Stimulated activated CD4-positive, alpha-beta T cell treated with anti-CD3 and anti-CD28 coated beads, Interleukin-15, amount 100 ng/mL, for 48 hours (primary cell): ENCODE measurements around the gene MICU1.
"Not testable (repeated sequence)": the region's sequence is repeated elsewhere in the genome, so short reads cannot be mapped to it uniquely, and the experiment has no call there.

ENCODE experiments used
- DNase-seq, 2 donors: peaks; one replicate each; pipeline ENCODE4 v3.0.0-alpha.2; 2020; ENCODE audit warnings: low read depth in 2 of 2

The MICU1 gene

DNA sequence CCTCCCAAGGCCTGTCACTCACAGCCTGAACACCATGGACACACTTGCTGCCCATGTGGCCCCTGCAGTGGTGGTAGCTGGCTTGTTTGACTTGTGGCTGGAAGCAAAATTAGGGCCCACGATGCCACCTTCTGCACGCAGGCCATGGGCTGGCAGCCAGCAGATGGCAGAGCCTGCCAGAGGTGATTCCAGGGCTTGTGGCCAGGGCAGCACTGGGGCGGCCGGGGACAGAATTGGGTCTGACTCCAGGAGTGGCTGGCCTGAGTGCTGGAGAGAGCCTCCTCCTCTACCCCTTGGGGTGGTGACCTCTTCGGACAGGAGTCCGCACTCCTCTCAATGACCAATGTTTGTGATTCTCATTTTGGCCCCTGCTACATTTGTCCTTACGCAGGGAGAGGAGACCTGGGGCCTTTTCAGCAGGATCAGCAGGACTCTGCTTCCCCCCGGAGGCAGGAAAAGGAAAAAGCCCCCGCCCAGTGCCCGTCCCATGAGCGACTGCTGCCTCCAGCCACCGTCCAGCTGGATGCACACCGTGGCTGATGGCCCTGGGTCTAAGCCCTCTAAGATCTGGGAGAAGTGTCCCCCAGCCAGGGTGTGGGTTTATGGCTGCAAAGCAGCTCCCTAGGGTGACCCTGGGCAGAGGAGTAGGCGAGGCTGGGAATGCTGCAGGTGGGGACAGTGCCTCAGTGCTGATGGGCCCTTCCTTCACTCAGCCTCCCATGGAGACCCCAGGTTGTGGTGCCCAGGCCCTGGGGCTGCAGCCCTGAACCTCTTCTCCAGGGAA, 297.6 kb downstream of the MICU1 start:
- DNase-seq, result no peak

- peak; percentile 74 to 82 for DNase-seq
These were observed 298.9 kb downstream of the MICU1 start for GRCh38 chr10:72326665-72327603.

GRCh38 chr10:72325243-72326175, 300.4 kb downstream of the MICU1 start:
- DNase-seq, result not testable (repeated sequence)

DNA sequence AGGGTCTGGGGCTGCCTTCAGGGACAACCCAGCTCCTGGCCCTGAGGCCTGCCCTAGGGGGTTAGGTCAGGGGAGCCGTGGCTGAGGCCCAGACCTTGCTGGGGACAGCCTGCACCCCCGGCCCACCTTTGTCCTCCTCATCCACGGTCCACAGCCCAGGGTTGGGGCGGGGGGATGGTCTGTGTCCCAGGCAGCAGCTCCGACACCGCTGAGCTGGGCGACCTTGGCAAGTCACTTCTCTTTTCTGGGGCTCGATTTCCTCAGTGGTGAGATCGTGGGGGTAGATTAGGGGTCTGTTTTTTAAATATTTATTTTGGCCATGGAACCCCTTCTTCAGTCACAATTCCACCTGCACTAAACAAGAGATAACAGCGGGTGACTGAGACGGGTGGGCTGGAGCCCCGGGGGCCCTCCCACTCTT, 302.1 kb downstream of the MICU1 start:
- DNase-seq, result no peak

DNA sequence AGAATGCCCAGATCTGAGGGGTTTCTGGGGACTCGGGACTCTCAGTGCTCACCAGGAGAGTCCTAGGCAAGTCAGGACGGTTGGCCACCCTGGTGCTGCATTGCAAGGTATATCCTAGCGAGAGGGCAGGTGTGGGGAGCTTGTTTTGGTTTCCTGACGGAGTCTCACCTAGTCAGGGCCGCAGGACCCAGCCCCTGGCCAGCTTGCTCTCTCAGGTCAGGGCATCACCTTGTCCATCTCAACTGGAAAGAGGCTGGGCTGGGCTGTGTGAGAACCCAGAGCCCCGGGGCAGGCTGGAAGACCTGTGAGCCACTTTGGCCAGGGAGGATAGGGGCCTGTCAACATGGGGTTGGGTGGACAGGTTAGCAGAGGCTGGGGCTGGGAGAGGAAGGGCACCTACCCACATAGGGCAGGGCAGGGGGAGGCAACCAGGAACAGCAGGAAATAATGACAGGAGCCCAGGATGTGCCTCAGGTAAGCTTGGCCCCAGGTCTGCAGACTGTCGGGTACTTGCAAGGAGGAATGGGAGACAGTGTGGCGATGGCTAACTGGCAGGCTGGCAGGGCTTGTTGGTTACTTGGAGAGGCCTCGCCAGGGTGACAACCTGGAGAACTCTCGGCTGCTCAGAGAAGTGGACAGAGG, 302.6 kb downstream of the MICU1 start:
- no peak for DNase-seq

- no peak for DNase-seq
These were observed 303.4 kb downstream of the MICU1 start for GRCh38 chr10:72322280-72323058.

DNA sequence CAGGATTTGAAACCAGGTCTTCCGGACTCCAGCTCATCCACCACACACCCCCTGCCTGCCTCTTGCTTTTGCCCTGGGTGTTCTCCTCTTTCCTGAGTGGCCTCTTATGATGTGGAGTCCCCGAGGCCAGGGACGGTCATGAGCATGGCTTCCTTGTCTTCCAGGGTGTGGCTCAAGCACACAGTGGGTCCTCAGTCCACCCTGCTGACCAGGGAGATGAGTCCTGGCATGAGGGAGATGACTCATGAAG, 303.9 kb downstream of the MICU1 start:
- DNase-seq, result no peak

- no peak for DNase-seq
These were observed 304.4 kb downstream of the MICU1 start for GRCh38 chr10:72321248-72322029.

- peak; percentile 77 to 80 for DNase-seq
These were observed 305.1 kb downstream of the MICU1 start for GRCh38 chr10:72320676-72321247.

- peak; percentile 84 to 87 for DNase-seq
These were observed 306.2 kb downstream of the MICU1 start for GRCh38 chr10:72319416-72320254.

DNA sequence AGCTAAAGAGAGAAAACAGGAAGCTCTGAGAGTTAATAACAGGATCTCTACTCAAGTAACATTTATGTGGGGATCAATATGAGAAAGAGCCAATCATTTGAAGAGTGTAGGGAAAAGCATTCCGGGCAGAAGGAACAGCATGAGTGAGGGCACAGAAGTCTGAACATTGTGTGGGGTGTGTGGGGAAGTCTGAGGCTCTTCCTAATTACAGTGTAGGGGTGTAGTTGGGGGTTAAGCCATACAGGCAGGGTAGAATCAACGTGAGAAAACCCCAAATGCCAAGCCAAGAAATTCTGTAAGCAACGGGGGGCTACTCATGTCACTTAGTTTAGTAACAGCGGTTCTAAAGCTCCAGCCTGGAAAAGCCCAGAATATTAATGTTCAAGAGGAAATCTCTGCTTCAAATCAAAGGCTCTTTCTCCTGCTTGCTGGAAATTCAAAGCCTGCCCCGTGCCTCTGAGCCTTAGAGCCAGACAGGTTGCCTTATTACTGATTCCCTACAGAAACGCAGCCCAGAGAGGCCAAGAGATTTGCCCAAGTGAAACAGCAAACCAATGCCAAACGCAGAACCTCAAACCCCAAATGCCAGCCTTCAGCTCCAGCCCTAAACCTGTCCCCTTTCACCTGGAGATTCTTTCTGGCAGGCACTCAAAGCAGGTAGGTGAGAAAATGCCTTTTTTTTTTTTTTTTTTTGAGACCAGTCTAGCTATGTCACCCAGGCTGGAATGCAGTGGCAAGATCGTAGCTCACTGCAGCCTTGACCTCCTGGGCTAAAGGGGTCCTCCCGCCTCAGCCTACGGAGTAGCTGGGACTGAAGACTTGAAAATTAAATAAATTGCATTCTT, 307.2 kb downstream of the MICU1 start:
- DNase-seq, result no peak
